Measurements from ENCODE around the gene RNF213. TPM values are rescaled to one million over a fixed set of nuclear protein-coding genes. Genes with fewer than 3 reads are reported as not detected.

Gene RNF213
- total RNA-seq, 1 experiment from 2014 or later: 117 TPM

DNA sequence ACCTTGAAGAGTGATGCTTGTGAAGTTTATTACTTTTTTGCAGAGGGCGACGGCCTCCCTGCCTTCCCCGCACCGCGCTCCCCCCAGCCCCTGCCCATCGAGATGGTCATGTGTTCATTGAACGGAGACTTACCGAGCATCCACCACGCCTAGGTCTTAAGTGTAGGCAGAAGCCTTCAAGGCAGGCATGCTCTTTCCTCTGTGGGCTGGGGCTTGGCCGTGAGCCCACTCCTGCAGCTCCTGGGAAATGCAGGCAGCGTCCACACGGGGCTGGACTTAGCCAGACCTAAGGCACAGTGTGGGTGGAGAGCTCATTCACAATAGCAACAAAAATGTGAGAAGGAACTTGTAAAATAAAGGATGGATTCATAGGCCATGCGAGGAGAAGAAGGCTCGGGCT is 19.2 kb downstream of the RNF213 start:
- peak; percentile 94 for DNase-seq (ENCODE audit: low read depth, low spot score)
- in situ Hi-C loops (cut with HindIII; ENCODE audit: low pct_unique_long_range_greater_than_20kb, low sequenced_read_pairs): no loop called here

DNA sequence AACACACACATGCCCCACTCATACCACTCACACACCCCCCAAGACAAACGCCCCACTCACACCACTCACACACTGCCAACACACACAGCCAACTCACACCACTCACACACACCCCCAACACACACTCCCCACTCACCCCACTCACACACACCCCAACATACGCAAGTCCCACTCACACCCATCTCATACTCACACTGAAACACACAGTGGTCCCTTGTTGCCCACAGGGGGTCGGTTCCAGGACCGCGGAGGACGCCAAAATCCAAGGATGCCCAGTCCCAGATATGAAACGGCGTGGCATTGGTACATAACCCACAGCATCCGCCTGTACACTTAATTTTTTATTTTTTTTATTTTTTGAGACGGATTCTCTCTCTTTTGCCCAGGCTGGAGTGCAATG is 20.9 kb downstream of the RNF213 start:
- in situ Hi-C loops (cut with HindIII; ENCODE audit: low pct_unique_long_range_greater_than_20kb, low sequenced_read_pairs): no loop called here
- DNase-seq (ENCODE audit: low read depth, low spot score): no peak

DNA sequence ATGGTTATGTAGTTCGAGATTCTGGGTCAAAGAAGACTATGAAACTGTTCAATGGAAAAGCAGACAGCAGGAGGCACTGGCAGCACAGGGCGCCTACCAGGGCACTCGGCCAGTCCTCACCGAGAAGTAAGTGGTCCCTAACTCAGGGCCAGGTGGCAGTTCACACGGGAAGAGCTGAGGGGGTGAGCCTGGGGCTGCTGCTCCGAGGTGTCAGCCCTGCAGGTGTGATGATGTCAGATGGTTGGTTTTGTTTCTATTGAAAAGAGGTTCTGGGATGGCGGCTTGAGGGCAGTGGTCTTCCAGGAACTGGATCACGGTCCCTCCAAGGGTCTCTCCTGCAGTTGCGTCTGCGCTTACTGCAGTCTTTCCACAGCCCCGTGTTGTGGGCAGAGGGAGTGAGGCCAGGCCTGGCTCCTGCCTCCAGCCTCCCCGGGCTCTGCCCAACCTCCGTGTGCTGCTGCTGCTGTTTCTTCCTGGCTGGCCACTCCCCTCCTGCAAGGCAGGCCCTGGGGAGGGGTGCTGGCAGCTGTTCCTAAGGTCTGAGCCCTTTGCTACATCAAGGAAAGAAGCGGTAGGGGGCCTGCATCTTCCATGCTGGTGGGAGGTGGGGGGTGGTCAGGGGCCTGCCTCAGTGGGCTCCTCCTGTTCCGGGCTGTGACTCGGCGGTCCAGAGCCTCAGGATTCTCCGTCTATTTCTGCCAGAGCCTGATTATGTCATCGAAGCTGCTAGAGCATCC is 22.6 kb downstream of the RNF213 start:
- in situ Hi-C loops (cut with HindIII; ENCODE audit: low pct_unique_long_range_greater_than_20kb, low sequenced_read_pairs): no loop called here
- DNase-seq (ENCODE audit: low read depth, low spot score): no peak

DNA sequence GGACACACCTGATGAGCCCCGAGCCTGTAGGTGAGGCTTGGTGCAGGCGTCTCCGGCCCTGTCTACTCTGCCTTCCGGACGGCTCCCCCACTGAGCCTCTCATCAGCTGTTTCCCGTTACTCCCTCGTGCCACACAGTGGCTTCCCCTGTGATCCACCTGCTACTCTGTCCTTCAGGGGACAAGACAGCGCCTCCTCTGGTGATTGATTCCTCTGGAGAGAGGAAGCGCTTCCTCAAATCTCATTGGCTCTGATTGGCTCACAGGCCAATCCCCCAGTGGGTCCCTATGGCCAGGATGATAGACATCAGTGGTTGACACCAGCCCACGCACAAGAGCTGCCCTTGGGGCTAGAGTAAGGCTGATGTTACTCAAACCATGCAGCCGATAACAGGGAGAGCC is 24.0 kb downstream of the RNF213 start:
- peak; percentile 66 for DNase-seq (ENCODE audit: low read depth, low spot score)
- in situ Hi-C loops (cut with HindIII; ENCODE audit: low pct_unique_long_range_greater_than_20kb, low sequenced_read_pairs): no loop called here

DNA sequence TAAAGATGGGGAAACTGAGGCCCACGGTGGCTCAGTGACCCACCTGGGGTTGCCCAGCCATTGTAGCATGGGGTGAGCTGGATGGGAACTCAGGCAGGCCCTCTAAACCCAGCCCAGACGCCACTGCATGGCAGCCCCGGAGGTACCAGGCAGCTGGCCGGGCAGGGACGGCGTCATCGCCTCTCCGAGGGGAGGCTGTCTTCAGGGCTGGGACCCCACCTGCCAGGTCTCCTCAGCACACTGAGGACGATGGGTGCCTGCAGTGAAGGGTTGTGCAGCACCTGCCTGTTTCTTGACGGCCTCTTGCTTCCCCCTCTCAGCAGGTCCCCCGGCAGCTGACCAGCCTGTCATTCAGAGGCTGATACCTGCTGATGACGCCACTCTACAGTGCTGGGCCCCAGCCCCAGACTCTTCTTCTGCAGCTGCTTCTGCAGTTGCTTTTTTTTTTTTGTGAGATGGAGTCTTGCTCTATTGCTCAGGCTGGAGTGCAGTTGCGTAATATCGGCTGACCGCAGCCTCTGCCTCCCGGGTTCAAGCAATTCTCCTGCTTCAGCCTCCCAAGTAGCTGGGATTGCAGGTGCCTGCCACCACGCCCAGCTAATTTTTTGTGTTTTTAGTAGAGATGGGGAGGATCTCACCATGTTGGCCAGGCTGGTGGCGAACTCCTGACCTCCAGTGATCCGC is 24.7 kb downstream of the RNF213 start:
- no peak for DNase-seq (ENCODE audit: low read depth, low spot score)
- in situ Hi-C loops (cut with HindIII; ENCODE audit: low pct_unique_long_range_greater_than_20kb, low sequenced_read_pairs): no loop called here

DNA sequence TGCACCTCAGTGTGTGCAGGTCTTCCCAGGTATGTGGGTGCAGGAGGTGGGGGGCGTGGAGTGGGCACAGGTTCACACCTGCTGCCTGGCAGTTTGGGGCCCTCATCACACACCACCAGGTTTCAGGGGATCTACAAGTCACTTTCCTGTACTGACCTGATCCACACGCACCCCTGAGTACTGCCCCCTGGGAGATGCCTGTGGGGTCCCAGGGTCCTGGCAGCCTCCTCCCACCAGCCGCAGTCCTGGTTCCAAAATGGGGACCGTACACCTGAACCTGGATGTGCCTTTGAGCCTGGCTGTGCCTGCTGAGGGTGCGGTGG is 25.9 kb downstream of the RNF213 start:
- in situ Hi-C loops (cut with HindIII; ENCODE audit: low pct_unique_long_range_greater_than_20kb, low sequenced_read_pairs): no loop called here
- no peak for DNase-seq (ENCODE audit: low read depth, low spot score)

DNA sequence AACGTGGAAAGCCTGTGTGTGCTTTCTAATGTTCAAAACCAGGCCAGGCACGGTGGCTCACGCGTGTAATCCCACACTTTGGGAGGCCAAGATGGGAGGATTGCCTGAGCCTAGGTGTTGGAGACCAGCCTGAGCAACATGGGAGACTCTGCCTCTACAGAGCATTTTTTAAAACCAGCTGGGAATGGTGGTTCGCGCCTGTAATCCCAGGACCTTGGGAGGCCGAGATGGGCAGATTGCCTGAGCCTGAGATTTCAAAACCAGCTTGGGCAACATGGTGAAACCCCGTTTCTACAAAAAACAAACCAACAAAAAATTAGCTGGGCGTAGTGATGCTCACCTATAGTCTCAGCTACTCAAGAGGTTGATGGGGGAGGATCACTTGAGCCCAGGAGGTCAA is 26.4 kb downstream of the RNF213 start:
- no peak for DNase-seq (ENCODE audit: low read depth, low spot score)
- in situ Hi-C loops (cut with HindIII; ENCODE audit: low pct_unique_long_range_greater_than_20kb, low sequenced_read_pairs): no loop called here

DNA sequence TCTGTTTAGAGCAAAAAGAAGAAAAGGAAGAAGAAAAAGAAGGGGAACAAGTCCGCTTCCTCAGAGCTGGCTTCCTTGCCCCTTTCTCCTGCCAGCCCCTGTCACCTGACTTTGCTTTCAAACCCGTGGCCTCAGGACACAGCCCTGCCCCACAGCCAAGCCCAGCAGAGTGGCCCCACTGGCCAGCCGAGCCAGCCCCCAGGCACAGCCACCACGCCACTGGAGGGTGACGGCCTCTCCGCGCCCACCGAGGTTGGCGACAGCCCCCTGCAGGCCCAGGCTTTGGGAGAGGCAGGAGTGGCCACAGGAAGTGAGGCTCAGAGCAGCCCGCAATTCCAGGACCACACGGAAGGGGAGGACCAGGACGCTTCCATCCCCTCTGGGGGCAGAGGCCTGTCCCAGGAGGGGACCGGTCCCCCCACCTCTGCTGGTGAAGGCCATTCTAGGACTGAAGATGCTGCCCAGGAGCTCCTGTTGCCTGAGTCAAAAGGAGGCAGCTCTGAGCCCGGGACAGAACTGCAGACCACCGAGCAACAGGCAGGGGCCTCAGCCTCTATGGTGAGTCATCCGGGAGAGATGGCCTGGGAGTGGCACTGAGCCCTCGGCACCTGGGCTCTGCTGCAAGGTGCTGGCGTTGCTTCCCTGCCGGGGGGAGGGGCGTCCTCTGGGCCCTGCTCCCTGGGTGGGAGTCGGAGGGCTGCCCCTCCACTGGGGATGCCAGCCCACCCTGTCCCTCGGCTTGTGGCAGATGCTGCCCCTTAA is 27.3 kb downstream of the RNF213 start:
- in situ Hi-C loops (cut with HindIII; ENCODE audit: low pct_unique_long_range_greater_than_20kb, low sequenced_read_pairs): no loop called here
- no peak for DNase-seq (ENCODE audit: low read depth, low spot score)

DNA sequence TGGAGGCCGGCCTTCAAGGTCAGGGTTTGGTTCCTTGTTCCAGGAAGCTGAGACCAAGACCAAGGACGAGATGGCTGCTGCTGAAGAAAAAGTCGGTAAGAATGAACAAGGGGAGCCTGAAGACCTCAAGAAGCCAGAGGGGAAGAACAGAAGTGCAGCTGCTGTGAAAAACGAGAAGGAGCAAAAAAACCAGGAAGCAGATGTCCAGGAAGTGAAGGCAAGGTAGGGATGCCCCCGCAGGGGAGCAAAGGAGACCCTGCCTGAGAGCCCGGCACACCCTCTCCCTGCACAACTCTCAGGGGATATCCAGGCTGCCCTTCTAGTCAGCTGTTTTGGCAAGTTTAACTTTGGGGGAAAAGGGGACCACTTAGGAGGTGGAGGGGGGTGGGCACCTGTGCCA is 29.0 kb downstream of the RNF213 start:
- DNase-seq (ENCODE audit: low read depth, low spot score): no peak
- in situ Hi-C loops (cut with HindIII; ENCODE audit: low pct_unique_long_range_greater_than_20kb, low sequenced_read_pairs): loop anchor here (10.0 kb wide), 1 partner anchor 85 kb away; no protein-coding TSS in a partner anchor

DNA sequence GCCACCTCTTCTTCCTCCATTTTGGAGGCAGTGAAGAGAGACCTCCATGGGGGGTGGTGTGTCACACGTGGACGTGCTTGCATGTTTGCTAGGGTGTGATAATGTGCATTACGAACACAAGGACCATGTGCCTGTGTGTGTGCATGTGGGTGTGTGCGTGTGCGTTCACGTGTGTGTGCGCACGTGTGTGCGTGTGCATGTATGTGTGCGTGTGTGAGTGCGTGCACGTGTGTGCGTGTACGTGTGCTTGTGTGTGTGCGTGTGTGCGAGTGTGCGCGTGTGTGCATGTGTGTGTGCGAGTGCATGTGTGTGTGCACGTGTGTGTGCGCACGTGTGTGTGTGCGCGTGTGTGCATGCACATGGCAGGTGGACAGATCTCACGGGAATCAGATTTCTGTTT is 29.5 kb downstream of the RNF213 start:
- in situ Hi-C loops (cut with HindIII; ENCODE audit: low pct_unique_long_range_greater_than_20kb, low sequenced_read_pairs): loop anchor here (10.0 kb wide), 1 partner anchor 85 kb away; no protein-coding TSS in a partner anchor

DNA sequence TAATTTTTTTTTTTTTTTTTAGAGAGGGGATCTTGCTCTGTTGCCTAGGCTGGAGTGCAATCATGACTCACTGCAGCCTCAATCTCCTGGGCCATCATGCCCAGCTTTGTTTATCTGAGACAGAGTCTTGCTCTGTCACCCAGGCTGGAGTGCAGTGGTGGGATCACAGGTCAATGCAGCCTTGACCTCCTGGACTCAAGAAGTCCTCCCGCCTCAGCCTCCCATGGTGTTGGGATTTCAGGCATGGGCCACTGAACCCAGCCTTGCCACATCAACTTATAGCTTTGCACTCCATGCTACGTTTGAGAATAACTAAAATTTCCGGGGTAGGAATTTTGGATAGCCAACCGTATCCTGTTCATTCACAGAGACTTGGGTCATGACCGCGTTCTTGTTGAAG is 30.6 kb downstream of the RNF213 start:
- DNase-seq (ENCODE audit: low read depth, low spot score): no peak
- in situ Hi-C loops (cut with HindIII; ENCODE audit: low pct_unique_long_range_greater_than_20kb, low sequenced_read_pairs): loop anchor here (10.0 kb wide), 1 partner anchor 84 kb away; no protein-coding TSS in a partner anchor

More for the DNA sequence above, 29.5 kb downstream of the RNF213 start:
- no peak for DNase-seq (ENCODE audit: low read depth, low spot score)

DNA sequence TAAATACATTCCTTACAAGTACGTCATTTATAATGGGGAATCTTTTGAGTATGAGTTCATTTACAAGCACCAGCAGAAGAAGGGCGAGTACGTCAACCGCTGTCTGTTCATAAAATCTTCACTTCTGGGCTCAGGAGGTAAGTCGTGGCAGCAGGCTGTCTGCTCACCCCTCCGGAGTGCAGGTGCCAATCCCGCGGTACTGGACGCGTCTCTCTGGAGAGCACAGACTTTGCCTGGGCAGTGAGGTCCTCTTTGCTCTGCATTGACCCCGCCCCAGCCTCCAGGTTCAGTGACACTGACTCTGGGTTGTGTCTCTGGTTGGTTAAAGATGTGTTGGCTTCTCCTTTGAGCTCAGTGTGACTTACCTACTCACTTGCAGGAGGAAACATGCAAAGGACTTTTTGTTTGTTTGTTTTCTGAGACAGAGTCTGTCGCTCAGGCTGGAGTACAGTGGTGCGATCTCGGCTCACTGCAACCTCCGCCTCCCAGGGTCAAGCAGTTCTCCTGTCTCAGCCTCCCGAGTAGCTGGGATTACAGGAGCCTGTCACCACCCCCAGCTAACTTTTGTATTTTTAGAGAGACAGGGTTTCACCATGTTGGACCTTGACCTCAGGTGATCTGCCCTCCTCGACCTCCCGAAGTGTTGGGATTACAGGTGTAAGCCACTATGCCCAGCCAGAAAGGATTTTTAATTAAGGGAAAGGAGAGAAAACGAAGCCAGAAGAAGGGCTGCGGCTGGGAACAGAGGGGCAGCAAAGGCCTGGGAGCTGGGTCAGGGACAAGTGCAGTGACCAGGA is 31.2 kb downstream of the RNF213 start:
- in situ Hi-C loops (cut with HindIII; ENCODE audit: low pct_unique_long_range_greater_than_20kb, low sequenced_read_pairs): loop anchor here (10.0 kb wide), 1 partner anchor 83 kb away; no protein-coding TSS in a partner anchor
- DNase-seq (ENCODE audit: low read depth, low spot score): no peak

DNA sequence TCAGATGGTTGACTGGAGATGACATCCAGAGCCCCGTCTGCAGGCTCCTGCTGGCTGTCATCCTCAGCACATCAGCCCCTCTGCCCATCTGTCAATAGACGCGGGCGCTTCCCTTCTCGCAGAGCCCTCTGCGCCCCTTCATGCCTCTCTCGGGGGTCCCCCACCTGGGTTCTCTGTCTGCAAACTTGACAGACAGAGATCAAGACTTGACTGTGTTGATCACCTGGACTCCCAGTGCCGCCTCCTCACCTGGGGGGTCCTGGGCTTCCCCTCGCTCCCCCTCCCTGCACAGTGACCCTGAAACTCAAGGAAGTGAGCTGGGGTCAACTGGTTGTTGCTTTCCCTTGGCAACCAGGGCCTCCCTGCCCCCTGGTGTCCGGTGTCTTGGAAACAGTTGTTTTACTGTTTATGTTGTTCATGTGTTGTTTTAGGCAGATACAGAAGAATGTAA is 31.9 kb downstream of the RNF213 start:
- in situ Hi-C loops (cut with HindIII; ENCODE audit: low pct_unique_long_range_greater_than_20kb, low sequenced_read_pairs): loop anchor here (10.0 kb wide), 1 partner anchor 82 kb away; no protein-coding TSS in a partner anchor
- peak; percentile 42 for DNase-seq (ENCODE audit: low read depth, low spot score)

DNA sequence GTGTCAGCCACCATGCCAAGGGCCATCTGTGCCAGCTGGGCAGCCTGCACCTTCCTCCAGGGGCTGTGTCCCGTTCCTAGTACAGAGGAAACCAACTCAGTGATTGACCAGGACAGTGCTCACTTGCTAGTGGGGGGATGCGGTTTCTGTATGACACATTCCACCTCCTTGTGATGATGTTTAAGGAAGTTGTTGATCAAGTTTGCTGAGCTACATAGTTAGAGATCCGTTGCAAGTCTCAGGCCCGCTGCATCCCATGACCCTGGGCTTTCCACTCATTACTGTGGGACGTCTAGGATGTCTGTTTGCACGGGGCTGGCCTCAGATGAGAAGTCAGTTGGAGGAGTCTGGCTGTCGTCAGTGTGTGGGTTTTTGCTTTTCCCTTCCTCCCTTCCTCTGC is 33.6 kb downstream of the RNF213 start:
- in situ Hi-C loops (cut with HindIII; ENCODE audit: low pct_unique_long_range_greater_than_20kb, low sequenced_read_pairs): loop anchor here (10.0 kb wide), 1 partner anchor 81 kb away; no protein-coding TSS in a partner anchor
- no peak for DNase-seq (ENCODE audit: low read depth, low spot score)

DNA sequence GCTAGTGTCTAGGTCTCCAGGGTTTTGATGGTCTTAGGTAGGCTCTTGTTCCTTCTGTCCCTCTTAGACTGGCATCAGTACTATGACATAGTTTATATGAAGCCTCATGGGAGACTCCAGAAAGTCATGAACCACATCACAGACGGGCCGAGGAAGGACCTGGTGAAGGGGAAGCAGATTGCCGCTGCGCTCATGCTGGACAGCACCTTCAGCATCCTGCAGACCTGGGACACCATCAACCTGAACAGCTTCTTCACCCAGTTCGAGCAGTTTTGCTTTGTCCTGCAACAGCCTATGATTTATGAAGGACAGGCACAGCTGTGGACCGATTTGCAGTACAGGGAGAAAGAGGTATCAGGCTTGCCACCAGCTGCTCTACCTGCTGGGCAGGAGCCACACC is 34.0 kb downstream of the RNF213 start:
- in situ Hi-C loops (cut with HindIII; ENCODE audit: low pct_unique_long_range_greater_than_20kb, low sequenced_read_pairs): loop anchor here (10.0 kb wide), 1 partner anchor 80 kb away; no protein-coding TSS in a partner anchor
- DNase-seq (ENCODE audit: low read depth, low spot score): no peak

DNA sequence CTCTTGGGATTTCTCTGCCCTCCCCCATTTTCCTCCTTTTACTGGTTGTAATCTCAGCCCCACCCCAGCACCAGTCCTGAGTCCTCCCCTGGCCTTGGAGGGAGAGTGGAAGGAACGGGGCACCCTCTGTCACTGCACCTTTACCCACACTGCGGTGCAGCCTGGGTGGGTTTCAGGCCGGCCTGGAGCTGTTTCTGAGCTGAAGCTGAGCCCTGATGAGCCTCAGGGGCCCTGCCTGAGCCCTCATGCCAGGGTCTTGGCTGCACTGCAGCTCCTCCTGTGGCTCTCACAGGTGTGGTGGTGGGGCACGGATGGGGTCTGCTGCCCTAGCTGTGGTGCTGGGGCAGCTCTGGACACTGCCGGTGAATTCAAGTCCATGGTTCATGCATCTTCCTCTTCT is 34.5 kb downstream of the RNF213 start:
- in situ Hi-C loops (cut with HindIII; ENCODE audit: low pct_unique_long_range_greater_than_20kb, low sequenced_read_pairs): loop anchor here (10.0 kb wide), 1 partner anchor 80 kb away; no protein-coding TSS in a partner anchor

DNA sequence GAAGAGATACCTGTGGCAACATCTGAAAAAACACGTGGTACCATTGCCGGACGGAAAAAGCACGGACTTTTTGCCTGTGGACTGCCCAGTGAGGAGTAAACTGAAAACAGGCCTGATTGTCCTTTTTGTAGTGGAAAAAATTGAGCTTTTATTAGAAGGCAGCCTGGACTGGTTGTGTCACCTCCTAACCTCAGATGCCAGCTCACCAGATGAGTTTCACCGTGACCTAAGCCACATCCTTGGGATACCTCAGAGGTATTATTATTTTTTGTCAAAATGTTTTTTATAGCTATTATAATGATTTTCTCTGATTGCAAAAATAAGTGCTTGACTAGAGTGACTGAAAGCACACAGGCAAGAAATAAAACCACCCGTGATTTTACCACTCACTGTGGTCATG is 34.9 kb downstream of the RNF213 start:
- no peak for DNase-seq (ENCODE audit: low read depth, low spot score)
- in situ Hi-C loops (cut with HindIII; ENCODE audit: low pct_unique_long_range_greater_than_20kb, low sequenced_read_pairs): loop anchor here (10.0 kb wide), 1 partner anchor 79 kb away; no protein-coding TSS in a partner anchor

More for the DNA sequence above, 34.5 kb downstream of the RNF213 start:
- no peak for DNase-seq (ENCODE audit: low read depth, low spot score)
